GM04504 (cell line): ENCODE results near the gene OSBPL1A.
"Not testable (repeated sequence)": the region's sequence is repeated elsewhere in the genome, so short reads cannot be mapped to it uniquely, and the experiment has no call there.

ENCODE experiments used
- DNase-seq: peaks from one replicate; pipeline ENCODE4 v3.0.0-alpha.2; 2012; ENCODE audit warnings: low read depth

OSBPL1A gene

GRCh38 chr18:24187049-24187448 is 210.6 kb downstream of the OSBPL1A start:
- no peak for DNase-seq

DNA sequence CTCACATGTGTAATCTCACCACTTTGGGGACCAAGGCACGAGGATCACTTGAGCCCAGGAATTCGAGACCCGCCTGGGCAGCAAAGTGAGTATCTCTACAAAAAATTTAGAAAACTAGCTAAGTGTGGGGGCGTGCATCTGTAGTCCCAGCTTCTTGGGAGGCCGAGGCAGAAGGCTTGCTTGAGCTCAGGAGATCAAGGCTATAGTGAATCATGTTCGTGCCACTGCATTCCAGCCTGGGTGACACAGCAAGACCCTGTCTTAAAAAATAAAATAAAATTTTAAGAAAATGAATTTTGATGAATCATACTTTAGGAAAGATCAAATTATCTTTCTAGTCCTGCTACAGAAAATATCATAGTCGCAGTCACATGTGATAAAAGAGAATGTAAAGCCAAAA is 211.8 kb downstream of the OSBPL1A start:
- DNase-seq: no peak

- DNase-seq: peak; percentile 5
These were observed 215.8 kb downstream of the OSBPL1A start for GRCh38 chr18:24181806-24182205.

GRCh38 chr18:24180048-24180447 is 217.6 kb downstream of the OSBPL1A start:
- no peak for DNase-seq

- no peak for DNase-seq
These were observed 220.0 kb downstream of the OSBPL1A start for GRCh38 chr18:24177499-24178133.

DNA sequence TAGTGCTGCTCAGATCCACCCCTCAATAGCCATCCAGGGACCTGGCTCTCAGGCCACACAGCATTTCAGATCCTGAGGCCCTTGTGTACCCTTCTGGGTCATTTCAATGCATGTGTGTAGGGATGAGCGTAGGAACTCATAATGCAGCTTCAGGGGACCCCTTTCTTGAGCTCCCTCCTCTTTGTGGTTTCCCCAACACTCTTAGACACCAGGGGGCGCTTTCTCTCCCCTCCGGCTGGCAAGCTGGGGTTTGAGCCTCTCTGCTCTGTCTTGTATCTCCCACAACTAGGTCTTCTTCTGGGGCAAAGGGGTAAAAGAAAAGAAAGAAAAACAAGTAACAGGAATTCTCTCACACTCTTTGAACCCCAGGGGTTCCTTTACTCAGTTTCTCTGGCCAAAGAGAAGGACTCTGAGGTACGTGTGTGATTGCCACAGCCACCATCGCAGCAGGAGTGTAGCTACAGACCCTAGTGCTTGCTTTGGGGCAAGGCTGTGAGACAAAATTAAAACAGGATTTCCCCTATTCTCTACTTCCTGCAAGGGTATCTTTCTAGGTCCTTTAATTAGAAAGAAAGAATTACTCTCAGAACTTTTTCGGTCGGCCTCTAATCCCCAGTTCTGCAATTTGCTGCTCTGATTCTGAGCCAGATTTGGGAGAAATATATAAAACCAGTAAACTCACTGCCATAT is 220.8 kb downstream of the OSBPL1A start:
- DNase-seq: peak; percentile 7

DNA sequence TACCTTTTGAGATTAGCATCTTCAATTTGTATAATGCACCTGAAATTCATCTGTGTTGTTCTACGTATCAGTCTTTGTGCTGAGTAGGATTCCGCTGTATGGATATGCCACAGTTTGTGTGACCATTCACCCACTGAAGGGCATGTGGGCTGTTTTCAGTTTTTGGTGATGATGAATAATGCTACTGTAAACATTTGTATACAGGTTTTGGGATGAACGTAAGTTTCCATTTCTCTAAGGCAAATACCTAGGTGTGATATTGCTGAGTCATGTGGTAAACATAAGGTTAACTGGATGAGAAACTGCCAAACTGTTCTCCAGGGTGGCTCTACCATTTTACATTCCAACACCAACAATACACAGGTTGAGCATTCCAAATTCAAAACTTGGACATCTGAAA is 223.6 kb downstream of the OSBPL1A start:
- DNase-seq: no peak

- no peak for DNase-seq
These were observed 227.3 kb downstream of the OSBPL1A start for GRCh38 chr18:24170360-24170759.

DNA sequence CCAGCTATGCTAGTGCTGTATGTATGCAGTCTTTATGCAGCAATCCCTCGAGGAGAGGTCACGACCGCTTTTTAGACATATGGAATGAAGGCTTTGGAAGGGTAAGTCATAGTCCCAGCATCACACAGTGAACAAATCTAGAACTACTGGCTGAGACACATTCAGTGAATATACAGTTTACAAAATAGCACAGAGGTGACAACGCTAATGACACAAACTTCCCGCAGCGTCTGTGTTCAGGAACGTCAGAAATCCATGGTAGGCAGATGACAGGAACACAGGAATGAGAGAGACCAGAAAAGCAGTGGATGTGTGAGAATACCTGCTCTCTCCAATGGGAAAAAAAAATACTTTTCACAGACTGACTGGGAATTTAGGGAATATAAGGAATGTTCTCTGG is 229.1 kb downstream of the OSBPL1A start:
- DNase-seq: no peak

DNA sequence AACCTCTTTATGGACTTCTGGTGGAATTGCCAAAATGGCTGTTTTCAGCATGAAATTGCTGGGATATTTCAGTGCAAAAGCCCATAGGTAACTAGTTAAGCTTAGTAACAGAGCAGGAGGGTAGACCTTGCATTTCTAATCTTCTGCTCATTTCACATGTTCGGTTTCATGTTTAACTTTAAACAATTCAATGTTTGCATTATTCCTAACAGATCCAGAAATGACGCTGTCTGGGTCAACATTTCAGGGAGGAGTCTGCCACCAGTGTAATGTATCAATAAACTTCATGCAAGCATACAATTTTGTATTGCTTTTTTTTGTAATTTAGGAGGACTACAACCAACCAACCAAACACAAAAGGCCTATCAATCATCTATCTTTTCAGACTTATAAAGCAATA is 236.3 kb downstream of the OSBPL1A start:
- DNase-seq: no peak

DNA sequence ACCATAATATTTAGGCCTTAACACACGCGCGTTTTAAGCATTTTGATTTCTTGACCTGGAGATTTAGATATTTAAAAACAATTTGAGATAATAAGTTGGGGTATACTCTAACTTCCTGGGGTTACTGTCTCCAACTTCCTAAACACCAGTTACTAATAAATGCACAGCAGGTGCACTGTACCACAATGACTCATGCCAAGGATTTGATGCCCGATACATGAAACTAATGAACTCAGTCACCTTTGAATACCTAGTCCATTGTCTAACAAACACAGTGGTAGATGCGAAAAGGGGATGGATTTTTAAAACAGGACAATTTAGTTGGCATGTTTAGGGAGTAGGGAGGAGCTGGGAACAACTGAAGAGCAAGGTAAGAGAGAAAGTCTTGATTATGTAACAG is 237.5 kb downstream of the OSBPL1A start:
- no peak for DNase-seq

DNA sequence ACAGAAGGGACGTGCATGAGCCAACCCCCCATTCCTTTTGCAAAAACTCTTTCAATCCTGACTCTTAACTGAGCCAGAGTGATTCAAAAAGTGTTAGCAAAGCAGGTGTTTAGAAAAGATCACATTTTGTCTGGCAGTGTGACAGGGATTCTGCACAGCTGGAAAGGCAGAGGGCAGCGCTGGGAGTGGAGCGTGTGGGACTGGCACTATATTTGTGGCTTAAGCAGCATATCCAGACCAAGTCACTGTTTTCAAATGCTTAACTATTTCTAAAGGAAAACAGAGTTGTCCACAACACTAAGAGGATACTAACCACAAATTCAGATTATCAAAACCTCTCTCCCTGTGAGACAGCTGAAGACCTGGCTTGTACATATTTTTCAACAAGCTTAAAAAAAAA is 239.8 kb downstream of the OSBPL1A start:
- DNase-seq: no peak

- DNase-seq: no peak
These were observed 244.2 kb downstream of the OSBPL1A start for GRCh38 chr18:24153397-24153796.

- not testable (repeated sequence) for DNase-seq
These were observed 248.0 kb downstream of the OSBPL1A start for GRCh38 chr18:24149591-24149990.

DNA sequence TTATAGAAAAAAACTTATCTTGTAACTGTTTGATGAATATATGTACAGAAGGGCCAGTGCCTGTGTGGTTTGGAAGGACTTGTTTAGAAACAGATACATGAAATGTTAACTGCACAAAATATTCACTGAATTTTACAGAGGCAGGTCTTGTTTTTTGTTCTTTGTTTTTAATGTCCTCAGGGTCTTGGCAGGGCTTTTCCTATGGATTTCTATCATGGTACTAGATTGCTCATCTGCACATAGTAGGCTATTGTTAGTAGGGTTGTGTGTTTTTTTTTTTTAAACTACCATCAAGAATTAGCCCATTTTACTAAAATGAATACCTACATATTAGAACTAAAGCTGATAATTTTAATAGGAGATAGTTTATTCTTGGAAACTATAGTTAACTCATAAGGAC is 255.2 kb downstream of the OSBPL1A start:
- no peak for DNase-seq

- DNase-seq: no peak
These were observed 256.9 kb downstream of the OSBPL1A start for GRCh38 chr18:24140697-24141096.

GRCh38 chr18:24138789-24139616 is 258.6 kb downstream of the OSBPL1A start, which contains the start of gene CABYR:
TSS of gene CABYR (plus strand) at chr18:24139062. CDS start at chr18:24143115, 4,053 bp downstream.
- DNase-seq: peak; percentile 77

DNA sequence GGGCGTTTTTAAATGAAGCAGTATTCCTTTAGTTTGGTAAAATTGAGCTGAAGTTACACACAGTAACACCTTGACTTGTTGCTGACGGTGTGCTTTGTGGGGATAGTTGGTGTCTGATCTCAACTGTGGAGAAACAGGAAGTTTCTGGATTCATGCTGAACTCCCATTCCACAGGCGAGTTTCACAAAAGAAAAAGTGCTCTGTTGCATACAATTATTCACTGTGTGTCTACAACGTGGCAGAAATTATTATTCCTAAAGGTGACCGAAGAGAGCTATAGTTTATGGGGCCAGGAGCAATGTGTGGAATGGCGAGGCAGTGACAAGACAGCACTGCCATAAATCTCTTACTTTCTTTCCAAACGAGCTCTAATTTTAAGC is 259.2 kb downstream of the OSBPL1A start:
- no peak for DNase-seq

- no peak for DNase-seq
These were observed 260.7 kb downstream of the OSBPL1A start for GRCh38 chr18:24136967-24137373.

GRCh38 chr18:24130494-24130893 is 267.1 kb downstream of the OSBPL1A start:
- DNase-seq: no peak

- no peak for DNase-seq
These were observed 268.9 kb downstream of the OSBPL1A start for GRCh38 chr18:24128700-24129099.

- no peak for DNase-seq
These were observed 269.9 kb downstream of the OSBPL1A start for GRCh38 chr18:24127735-24128134.
